ENCODE results near the gene DPH1. TPM values are rescaled to one million over a fixed set of nuclear protein-coding genes. Genes with fewer than 3 reads are reported as not detected.
A peak's percentile ranks its signal among the peaks of the same experiment; 100 is the strongest.

DPH1 gene
- total RNA-seq, 1 donor from 2014 or later, result 38.0 TPM

DNA sequence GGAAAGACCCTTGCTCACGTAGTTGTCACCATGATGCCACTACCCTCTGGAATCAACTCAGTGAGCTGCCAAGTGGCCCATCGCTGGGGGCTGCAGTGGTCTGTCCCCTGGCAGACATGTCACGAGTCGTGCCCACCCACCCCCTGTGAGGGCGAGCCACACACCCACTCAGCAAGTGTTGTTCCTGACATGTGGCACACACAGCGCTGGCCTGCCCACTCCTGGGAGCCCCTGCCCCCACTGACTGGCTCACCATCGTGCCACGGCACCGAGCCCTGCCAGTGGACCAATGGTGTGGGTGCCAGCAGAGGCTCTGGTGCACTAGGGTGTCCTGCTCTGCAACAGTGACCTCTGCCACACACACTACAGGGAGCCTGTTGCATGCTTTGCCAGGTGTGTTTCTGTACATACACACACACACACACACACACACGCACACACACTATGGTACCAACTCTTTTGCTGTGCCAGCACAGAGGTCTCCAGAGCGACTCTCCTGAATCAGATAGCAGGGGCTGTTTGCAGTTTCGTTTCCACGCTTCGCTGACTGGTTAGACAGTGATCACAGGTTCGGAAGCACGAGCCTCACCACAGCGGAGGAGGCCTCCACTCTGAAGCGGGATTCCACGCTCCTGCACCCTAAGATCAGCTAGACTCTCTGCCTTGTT lies 12.5 kb upstream of the DPH1 start:
- ATAC-seq (peak in 1 of 2 donors; percentile 5), DNase-seq (no peak)
- H3K4me3 ChIP-seq, result no peak overlapping the region
- no peaks in the 10 kb centered on the region for H3K9me3 ChIP-seq
- no peak overlapping the region for H3K27ac ChIP-seq
- intact Hi-C loops (cut with DNase I), result no loop called here
- H3K36me3 ChIP-seq, result no peaks in the 10 kb centered on the region
- no peaks in the 10 kb centered on the region for H3K4me1 ChIP-seq
- TF ChIP-seq CTCF (IDR thresholded peaks at IDR 0.05), result no peak
- peaks cover 14% of the 10 kb centered on the region for H3K27me3 ChIP-seq (ENCODE audit: low read depth)

- Histone ChIP-seq H3K27ac (no peak overlapping the region), H3K36me3 (no peaks in the 10 kb centered on the region), H3K4me1 (peaks cover 7% of the 10 kb centered on the region), H3K4me3 (no peak overlapping the region), H3K9me3 (no peaks in the 10 kb centered on the region), H3K27me3 (ENCODE audit: low read depth) (peaks cover 23% of the 10 kb centered on the region)
- ATAC-seq, result no peak
- DNase-seq, result no peak
- intact Hi-C loops (cut with DNase I), result no loop called here
- no peak for TF ChIP-seq CTCF (IDR thresholded peaks at IDR 0.05)
These were observed 11.0 kb upstream of the DPH1 start for GRCh38 chr17:2018716-2019510.

DNA sequence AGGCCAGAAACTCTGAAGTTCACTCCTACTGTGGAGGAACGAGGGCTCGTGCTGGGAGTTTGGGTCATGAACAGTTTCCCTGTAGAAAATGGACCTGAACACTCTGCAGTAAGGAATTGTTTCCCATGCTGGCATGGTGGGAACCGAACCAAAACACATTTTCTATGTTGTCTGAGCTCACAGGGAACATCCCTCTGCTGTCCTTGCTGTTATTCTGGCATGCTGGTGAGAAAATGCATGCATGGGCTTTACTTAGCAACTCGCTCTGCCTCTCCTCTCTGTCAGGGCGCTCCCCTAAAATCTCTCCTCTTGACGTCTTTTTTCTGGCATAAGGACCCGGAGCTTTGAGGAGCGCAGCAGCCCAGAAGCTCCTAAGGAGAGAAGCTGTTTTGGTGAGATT lies 10.2 kb upstream of the DPH1 start:
- ATAC-seq (no peak), DNase-seq (no peak)
- H3K9me3 ChIP-seq, result no peaks in the 10 kb centered on the region
- intact Hi-C loops (cut with DNase I), result no loop called here
- H3K4me3 ChIP-seq, result no peak overlapping the region
- peaks cover 15% of the 10 kb centered on the region for H3K4me1 ChIP-seq
- H3K27me3 ChIP-seq (ENCODE audit: low read depth), result peaks cover 31% of the 10 kb centered on the region
- TF ChIP-seq CTCF (IDR thresholded peaks at IDR 0.05), result no peak
- no peak overlapping the region for H3K27ac ChIP-seq
- H3K36me3 ChIP-seq, result no peaks in the 10 kb centered on the region

DNA sequence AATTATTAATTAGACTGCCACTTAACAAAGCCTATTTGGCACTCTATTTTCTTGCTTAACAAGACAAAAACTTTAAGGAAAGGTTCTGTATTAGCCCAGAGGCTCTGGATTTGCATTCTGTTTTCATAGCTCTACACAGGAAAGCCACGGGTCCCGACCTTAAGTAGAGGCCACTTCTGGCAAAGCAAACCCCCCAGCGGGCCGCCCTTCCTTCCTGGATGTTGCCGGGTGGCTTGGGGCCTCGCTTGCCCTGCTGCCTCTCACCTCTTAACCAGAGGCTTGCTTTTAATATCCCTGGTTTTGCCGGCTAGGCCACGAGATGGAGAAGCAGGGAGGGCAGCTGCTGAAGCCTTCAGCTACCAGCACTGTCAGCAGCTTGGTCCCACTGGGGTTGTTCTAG lies 9.2 kb upstream of the DPH1 start:
- H3K27me3 ChIP-seq (ENCODE audit: low read depth), result peaks cover 40% of the 10 kb centered on the region
- no peak for TF ChIP-seq CTCF (IDR thresholded peaks at IDR 0.05)
- no peak for DNase-seq

DNA sequence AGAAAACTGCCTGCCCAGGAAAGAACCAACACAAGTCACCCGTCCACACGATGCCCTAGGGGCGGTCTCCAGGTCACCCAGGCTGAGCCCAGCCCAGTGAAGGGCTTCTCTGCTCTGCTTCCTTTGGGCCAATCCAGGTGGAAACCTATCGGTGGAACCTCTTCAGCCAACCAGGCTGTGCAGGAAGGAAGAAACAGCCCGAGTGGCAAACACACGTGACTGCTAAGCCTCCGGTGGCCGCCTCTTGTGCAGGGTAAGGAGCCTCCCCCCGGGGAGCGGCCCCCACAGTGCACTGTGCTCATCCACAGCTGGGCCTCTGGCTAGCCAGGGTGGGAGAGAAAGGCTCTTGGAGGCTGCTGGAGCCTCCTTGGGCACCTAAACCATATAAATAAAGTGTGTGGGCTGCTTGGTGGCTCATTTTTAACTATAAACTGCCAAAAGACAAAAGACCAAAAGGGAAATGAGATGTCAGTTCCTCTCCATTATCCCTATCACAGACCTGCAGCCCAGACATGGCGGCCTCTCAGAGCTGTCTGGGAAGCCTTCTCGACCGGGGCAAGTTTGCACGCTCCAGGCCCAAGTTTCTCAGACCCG lies 7.2 kb upstream of the DPH1 start:
- Histone ChIP-seq H3K4me3 (no peak overlapping the region), H3K36me3 (no peaks in the 10 kb centered on the region), H3K4me1 (peaks cover 31% of the 10 kb centered on the region), H3K9me3 (no peaks in the 10 kb centered on the region), H3K27me3 (ENCODE audit: low read depth) (peaks cover 49% of the 10 kb centered on the region), H3K27ac (peak overlapping the region; percentile 41)
- peak; percentile 1 to 42 for ATAC-seq
- no peak for DNase-seq
- intact Hi-C loops (cut with DNase I), result no loop called here
- TF ChIP-seq CTCF (IDR thresholded peaks at IDR 0.05), result no peak

More for the DNA sequence above, 9.2 kb upstream of the DPH1 start:
- ATAC-seq, result no peak
- intact Hi-C loops (cut with DNase I), result no loop called here
- Histone ChIP-seq H3K9me3 (no peaks in the 10 kb centered on the region), H3K27ac (no peak overlapping the region), H3K36me3 (no peaks in the 10 kb centered on the region), H3K4me3 (no peak overlapping the region), H3K4me1 (peaks cover 25% of the 10 kb centered on the region)
